HG03342 (cell line): Measurements from ENCODE around the gene SLC16A8.

Experiments
- ATAC-seq: cut with Tn5 transposase; IDR thresholded peaks from one replicate; pipeline ENCODE4 v1.9.1; 2021; ENCODE audit warnings: mild to moderate bottlenecking, moderate library complexity; ENCODE audit not compliant: unreplicated experiment

The SLC16A8 gene

DNA sequence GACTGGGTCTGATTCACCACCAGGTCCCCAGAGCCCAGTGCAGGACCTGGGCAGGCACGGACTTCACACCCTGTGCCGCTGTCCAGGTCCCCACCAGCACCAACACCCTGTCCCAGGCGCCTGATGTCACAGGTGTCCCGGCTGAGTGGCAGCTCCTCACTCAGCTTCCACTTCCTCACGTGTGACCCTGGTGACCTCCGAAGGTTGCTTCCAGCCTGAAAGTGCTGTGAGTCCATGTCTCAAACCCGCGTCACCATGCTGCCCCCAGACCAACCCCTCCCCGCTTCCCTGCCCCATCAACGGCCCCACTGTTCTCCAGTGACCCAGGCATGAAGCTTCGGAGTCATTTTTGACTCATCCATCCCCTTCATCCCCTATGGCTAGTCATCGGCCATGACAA lies 52.5 kb downstream of the SLC16A8 start:
- ATAC-seq: no peak

DNA sequence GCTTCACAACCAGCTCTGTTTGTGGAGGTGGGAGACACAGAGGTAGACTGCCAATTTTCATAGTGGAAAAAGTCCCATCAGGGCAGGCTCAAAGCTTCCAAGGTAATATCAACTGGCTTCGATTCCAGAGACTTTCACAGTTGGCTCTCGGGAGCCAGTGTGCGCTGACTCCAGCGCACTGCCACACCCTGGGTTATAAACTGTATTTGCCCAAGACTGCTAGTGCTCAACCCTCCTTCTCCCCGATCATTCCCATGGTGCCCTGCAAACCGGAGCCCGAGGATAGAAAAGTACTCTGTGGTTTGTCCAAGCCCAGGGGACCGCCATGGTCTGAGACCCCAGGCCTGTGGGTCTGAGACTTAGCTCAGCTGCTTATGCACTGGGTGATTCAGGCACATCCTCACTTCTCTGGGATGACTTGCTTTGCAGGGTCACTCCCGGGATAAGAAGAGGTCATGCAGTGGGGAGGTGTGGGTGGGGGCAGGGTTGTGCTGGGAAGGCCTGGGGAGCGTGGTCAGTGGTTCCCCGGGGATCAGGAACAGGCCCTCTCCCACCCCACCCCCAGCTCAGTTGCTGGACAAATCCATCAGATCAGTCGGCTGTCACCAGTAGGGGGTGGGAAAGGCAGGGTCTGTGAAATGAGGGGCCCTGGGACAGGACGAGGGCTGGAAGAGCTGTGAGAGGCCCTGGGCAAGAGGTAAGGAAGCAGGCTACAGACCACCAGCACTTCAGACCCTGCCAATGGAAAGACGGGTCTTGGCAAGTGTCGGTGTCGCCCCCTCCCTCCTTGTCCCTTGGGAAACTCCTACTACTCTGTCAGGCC lies 53.5 kb downstream of the SLC16A8 start:
- no peak for ATAC-seq

DNA sequence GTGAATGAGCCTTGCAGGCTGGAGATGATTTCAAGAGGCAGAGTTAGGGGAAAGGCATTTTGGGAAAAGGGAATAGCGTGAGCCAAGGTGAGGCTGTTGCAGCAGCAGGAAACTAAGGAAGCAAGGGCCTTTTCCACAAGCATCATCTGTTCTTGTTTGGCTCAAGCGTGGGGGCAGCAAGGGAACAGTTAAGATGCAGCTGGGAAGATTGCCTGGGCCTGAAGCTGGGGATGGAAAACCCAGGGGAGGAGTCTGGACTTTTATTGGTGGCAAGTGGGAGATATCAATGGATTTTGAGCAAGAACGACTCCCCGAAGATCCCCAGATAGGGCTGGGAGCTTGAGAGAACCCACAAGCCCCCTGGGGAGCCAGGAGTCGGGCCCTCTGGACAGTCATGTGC lies 54.1 kb downstream of the SLC16A8 start:
- ATAC-seq: no peak

DNA sequence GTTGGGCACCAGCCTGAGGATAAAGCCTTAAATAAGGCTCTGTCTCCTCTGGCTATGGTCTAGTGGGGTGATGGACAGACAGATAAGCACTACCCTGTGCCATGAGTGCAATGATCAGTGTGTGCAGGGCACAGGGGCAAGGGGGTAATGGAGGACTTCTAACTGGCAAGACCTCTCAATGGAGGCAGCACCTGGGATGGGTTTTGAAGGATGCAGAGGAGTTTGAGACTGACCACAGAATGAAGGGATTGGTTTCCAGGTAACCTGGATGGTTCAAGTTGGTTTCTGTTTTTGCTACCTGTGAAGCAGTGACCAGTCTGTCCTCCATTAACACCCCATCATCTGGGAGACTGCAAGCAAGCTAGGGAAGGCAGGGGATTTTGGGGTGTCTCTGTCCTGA lies 54.6 kb downstream of the SLC16A8 start:
- ATAC-seq: no peak

DNA sequence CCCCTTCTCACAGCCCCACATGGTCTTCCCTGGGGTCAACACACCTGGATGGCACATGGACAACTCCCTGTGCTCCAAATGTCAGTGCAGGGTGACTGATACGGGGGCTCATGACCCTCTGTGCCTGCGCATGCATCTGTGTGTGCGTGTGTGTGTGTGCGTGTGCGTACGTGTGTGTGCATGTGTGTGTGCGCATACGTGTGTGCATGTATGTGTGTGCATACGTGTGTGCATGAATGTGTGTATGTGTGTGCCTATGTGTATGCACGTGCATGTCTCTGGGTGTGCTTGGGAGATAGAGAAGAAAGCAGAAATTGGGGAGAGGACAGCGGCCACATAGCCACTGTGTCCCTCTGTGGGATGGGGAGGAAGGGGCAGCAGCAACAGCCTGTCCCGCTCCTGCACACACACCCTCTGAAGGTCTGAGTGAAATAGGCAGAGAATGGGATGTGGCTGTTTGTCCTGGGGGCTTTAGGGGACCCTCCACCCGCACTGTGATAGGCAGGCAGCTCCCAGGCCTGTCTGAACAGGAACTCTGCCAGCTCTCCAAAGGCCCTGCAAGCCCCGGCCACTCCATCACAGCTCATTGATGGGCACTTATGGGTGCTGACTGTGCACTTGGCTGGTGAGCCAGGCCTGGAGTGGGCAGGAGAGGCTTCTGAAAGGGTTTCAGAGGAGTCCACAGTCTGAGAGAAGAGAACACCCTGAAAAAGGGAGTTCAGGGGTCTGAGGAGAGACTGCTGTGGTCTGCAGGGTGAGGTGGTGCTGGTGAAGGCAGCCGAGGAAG lies 55.4 kb downstream of the SLC16A8 start:
- ATAC-seq: no peak
